ENCODE results near the gene CNNM1.

CNNM1 gene

GRCh38 chr10:99329304-99329553 lies at the start of gene CNNM1:
Gene CNNM1 (plus strand): TSS chr10:99329356. CDS start chr10:99329388, 32 bp downstream.
- DNase-seq (ENCODE audit: low read depth): no peak

- DNase-seq (ENCODE audit: low read depth): no peak
Measured at GRCh38 chr10:99279626-99280111, 49.5 kb upstream of the CNNM1 start.

- DNase-seq (ENCODE audit: low read depth): no peak
Measured at GRCh38 chr10:99280472-99280871, 48.7 kb upstream of the CNNM1 start.

- DNase-seq (ENCODE audit: low read depth): no peak
Measured at GRCh38 chr10:99285881-99286280, 43.3 kb upstream of the CNNM1 start.

- no peak for DNase-seq (ENCODE audit: low read depth)
Measured at GRCh38 chr10:99290306-99290705, 38.9 kb upstream of the CNNM1 start.

- no peak for DNase-seq (ENCODE audit: low read depth)
Measured at GRCh38 chr10:99292159-99292558, 37.0 kb upstream of the CNNM1 start.

GRCh38 chr10:99296605-99297004 lies 32.6 kb upstream of the CNNM1 start:
- no peak for DNase-seq (ENCODE audit: low read depth)

- no peak for DNase-seq (ENCODE audit: low read depth)
Measured at GRCh38 chr10:99297033-99297432, 32.1 kb upstream of the CNNM1 start.

GRCh38 chr10:99303899-99304861 lies 25.0 kb upstream of the CNNM1 start:
- DNase-seq (ENCODE audit: low read depth): no peak

GRCh38 chr10:99304862-99305229 lies 24.3 kb upstream of the CNNM1 start:
- no peak for DNase-seq (ENCODE audit: low read depth)

- DNase-seq (ENCODE audit: low read depth): no peak
Measured at GRCh38 chr10:99312501-99312900, 16.7 kb upstream of the CNNM1 start.

- no peak for DNase-seq (ENCODE audit: low read depth)
Measured at GRCh38 chr10:99315853-99316252, 13.3 kb upstream of the CNNM1 start.

GRCh38 chr10:99316374-99316773 lies 12.8 kb upstream of the CNNM1 start:
- DNase-seq (ENCODE audit: low read depth): no peak

- DNase-seq (ENCODE audit: low read depth): no peak
Measured at GRCh38 chr10:99318048-99318447, 11.1 kb upstream of the CNNM1 start.

GRCh38 chr10:99318475-99318874 lies 10.7 kb upstream of the CNNM1 start:
- no peak for DNase-seq (ENCODE audit: low read depth)

GRCh38 chr10:99325281-99325680 lies 3.9 kb upstream of the CNNM1 start:
- DNase-seq (ENCODE audit: low read depth): no peak

- no peak for DNase-seq (ENCODE audit: low read depth)
Measured at GRCh38 chr10:99326871-99327270, 2.3 kb upstream of the CNNM1 start.

GRCh38 chr10:99328579-99329303 lies 415 bp upstream of the CNNM1 start:
- DNase-seq (ENCODE audit: low read depth): no peak

- no peak for DNase-seq (ENCODE audit: low read depth)
Measured at GRCh38 chr10:99329554-99330346, 594 bp downstream of the CNNM1 start.

- DNase-seq (ENCODE audit: low read depth): no peak
Measured at GRCh38 chr10:99330347-99330924, 1.3 kb downstream of the CNNM1 start.

- no peak for DNase-seq (ENCODE audit: low read depth)
Measured at GRCh38 chr10:99331207-99331803, 2.1 kb downstream of the CNNM1 start.

- no peak for DNase-seq (ENCODE audit: low read depth)
Measured at GRCh38 chr10:99337311-99337811, 8.2 kb downstream of the CNNM1 start.
